ENCODE data around the gene EMILIN1. TPM values are rescaled to one million over a fixed set of nuclear protein-coding genes. Genes with fewer than 3 reads are reported as not detected.

Gene EMILIN1
- total and polyA plus RNA-seq, 10 of the 15 experiments (the other 5 are each of a cell fraction or from before 2014, with no cell fraction given): 0.01 to 2.3 (median 1.2) TPM; not detected in 2

DNA sequence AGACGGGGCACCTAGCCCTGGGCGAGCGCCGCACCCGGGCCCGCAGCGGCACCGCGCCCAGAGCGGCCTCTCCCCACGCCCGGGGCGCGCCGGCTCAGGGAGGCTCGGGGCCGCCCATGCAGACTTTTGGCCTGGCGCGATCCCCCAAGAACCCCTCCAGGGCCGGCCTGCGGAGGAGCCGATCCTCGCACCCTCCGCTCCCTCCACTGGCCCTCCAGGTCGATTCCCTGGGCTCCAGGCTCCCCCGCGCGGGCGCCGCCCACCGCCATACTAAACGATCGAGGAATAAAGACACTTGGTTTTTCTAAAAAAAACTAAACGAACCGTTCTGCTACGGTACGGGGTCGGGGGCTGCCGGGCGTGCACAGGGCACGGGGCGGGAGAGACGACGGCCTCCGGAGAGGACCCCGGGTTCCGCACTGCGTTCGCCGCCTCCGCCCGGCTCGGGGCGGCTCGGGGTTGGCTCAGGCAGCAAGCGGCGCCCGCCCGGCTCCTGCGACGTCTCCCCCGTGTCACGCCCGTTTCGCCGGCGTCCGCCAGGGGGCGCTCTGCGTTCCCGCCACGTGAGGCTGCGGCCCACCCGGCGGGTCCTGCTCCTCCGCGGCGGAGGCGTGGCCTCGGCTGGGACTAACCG is 7.8 kb downstream of the EMILIN1 start:
- BruUV-seq (replicated peaks): TSS peak; percentile 84
- peak; percentile 95 for FAIRE-seq
- intact Hi-C loops (cut with micrococcal nuclease; ENCODE audit: unreplicated experiment) (loop anchor here (1.0 kb wide), 2 partner anchors 36 to 125 kb away; no protein-coding TSS in a partner anchor), in situ Hi-C loops (cut with MboI) (loop anchor here (10.0 kb wide), 1 partner anchor 121 kb away; no protein-coding TSS in a partner anchor)
- ATAC-seq: peak; percentile 92
- DNase-seq (ENCODE audit: low read depth, low spot score): peak; percentile 73
- peak overlapping the region; percentile 99 for H3K4me2 ChIP-seq (ENCODE audit: control insufficient read depth, insufficient read depth)
- H3K9me3 ChIP-seq (replicated peaks; ENCODE audit: control insufficient read depth, insufficient read depth, low read length): no peaks in the 10 kb centered on the region
- CTCF ChIA-PET: interaction anchor here (0.5 to 8.6 kb wide), 16 partner anchors 11 to 195 kb away, joined by 3 to 85 read pairs (median 5); partner anchors contain the start of genes AGBL5, MAPRE3, OST4 and PRR30
- H3K4me1 ChIP-seq (ENCODE audit: control insufficient read depth, insufficient read depth, low read length): peaks cover 19% of the 10 kb centered on the region
- no peaks in the 10 kb centered on the region for H3K36me3 ChIP-seq (ENCODE audit: control insufficient read depth in 2 of 2, insufficient read depth in 2 of 2, low read length in 1 of 2)
- no peaks in the 10 kb centered on the region for H3K79me2 ChIP-seq (ENCODE audit: control insufficient read depth, insufficient read depth, low read length)
- under 1% methylated on average over 40 of the region's 81 CpGs for WGBS (ENCODE audit: insufficient coverage, insufficient replicate concordance, low lambda C conversion rate, missing lambda C conversion rate)
- SMC1A ChIA-PET (ENCODE audit: uncharacterized antibody, unreplicated experiment): interaction anchor here (2.1 kb wide), 1 partner anchor 35 kb away, joined by 7 read pairs; the partner anchor contains the start of gene AGBL5
- POLR2A ChIA-PET: interaction anchor here (1.1 to 3.4 kb wide), 3 partner anchors 15 to 124 kb away, joined by 3 to 12 read pairs (median 3); partner anchors contain the start of genes AGBL5 and OST4
- RAD21 ChIA-PET (ENCODE audit: unreplicated experiment): interaction anchor here (0.5 to 2.5 kb wide), 13 partner anchors 12 to 194 kb away, joined by 3 to 14 read pairs (median 4); partner anchors contain the start of genes AGBL5, MAPRE3 and OST4
- H3K27me3 ChIP-seq (replicated peaks in 1 of 2; ENCODE audit: control insufficient read depth in 2 of 2, insufficient read depth in 2 of 2, low read length in 1 of 2): no peaks in the 10 kb centered on the region
- H3K9ac ChIP-seq (ENCODE audit: control insufficient read depth, insufficient read depth, low read length): peak overlapping the region; percentile 77
- peak overlapping the region; percentile 85 for H3K4me3 ChIP-seq
- H2AFZ ChIP-seq (ENCODE audit: control insufficient read depth, low read depth, low read length): peak overlapping the region; percentile 88
- no peaks in the 10 kb centered on the region for H4K20me1 ChIP-seq (ENCODE audit: control insufficient read depth, insufficient read depth)
- peak overlapping the region; percentile 67 for H3K27ac ChIP-seq (ENCODE audit: control insufficient read depth, insufficient read depth)
- TF ChIP-seq PML (IDR thresholded peaks at IDR 0.05; ENCODE audit: low read length) (no peak), E2F8 (IDR thresholded peaks at IDR 0.05; ENCODE audit: low read depth, partially characterized antibody) (peak; percentile 66), NFYA (IDR thresholded peaks at IDR 0.05; ENCODE audit: borderline replicate concordance, low read depth, low read length) (no peak), BCL11A (IDR thresholded peaks at IDR 0.05; ENCODE audit: low read depth, low read length) (no peak), TCF3 (IDR thresholded peaks at IDR 0.05; ENCODE audit: borderline replicate concordance, insufficient read depth, low read depth, low read length) (no peak), STAT3 (IDR thresholded peaks at IDR 0.05; ENCODE audit: low read depth, low read length) (no peak), SIN3A (IDR thresholded peaks at IDR 0.05; ENCODE audit: low read depth, low read length) (peak; percentile 70; the same call in 1 of the 2 replicates), SPI1 (IDR thresholded peaks at IDR 0.05; ENCODE audit: borderline replicate concordance, insufficient read depth, low read depth, low read length) (no peak), RFX5 (IDR thresholded peaks at IDR 0.05; ENCODE audit: low read depth, low read length) (peak; percentile 16; the same call in 1 of the 2 replicates), CHD4 (IDR thresholded peaks at IDR 0.05) (no peak), SMC3 (IDR thresholded peaks at IDR 0.05; ENCODE audit: borderline replicate concordance, low read length) (peak; percentile 52), SUPT20H (IDR thresholded peaks at IDR 0.05; ENCODE audit: borderline replicate concordance, control insufficient read depth, low read depth, low read length) (no peak), CHD2 (IDR thresholded peaks at IDR 0.05; ENCODE audit: borderline replicate concordance, low read depth, low read length) (no peak), MTA2 (IDR thresholded peaks at IDR 0.05; ENCODE audit: low read depth) (no peak)
- TF ChIP-seq, protein P1, sequence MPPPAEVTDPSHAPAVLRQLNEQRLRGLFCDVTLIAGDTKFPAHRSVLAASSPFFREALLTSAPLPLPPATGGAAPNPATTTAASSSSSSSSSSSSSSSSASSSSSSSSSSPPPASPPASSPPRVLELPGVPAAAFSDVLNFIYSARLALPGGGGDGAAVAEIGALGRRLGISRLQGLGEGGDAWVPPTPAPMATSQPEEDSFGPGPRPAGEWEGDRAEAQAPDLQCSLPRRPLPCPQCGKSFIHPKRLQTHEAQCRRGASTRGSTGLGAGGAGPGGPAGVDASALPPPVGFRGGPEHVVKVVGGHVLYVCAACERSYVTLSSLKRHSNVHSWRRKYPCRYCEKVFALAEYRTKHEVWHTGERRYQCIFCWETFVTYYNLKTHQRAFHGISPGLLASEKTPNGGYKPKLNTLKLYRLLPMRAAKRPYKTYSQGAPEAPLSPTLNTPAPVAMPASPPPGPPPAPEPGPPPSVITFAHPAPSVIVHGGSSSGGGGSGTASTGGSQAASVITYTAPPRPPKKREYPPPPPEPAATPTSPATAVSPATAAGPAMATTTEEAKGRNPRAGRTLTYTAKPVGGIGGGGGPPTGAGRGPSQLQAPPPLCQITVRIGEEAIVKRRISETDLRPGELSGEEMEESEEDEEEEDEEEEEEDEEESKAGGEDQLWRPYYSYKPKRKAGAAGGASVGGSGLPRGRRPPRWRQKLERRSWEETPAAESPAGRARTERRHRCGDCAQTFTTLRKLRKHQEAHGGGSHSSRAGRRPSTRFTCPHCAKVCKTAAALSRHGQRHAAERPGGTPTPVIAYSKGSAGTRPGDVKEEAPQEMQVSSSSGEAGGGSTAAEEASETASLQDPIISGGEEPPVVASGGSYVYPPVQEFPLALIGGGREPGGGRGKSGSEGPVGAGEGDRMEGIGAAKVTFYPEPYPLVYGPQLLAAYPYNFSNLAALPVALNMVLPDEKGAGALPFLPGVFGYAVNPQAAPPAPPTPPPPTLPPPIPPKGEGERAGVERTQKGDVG (CRISPR knock-in tag; IDR thresholded peaks at IDR 0.05): no peak
- TF ChIP-seq, protein P2, sequence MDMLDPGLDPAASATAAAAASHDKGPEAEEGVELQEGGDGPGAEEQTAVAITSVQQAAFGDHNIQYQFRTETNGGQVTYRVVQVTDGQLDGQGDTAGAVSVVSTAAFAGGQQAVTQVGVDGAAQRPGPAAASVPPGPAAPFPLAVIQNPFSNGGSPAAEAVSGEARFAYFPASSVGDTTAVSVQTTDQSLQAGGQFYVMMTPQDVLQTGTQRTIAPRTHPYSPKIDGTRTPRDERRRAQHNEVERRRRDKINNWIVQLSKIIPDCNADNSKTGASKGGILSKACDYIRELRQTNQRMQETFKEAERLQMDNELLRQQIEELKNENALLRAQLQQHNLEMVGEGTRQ (IDR thresholded peaks at IDR 0.05; ENCODE audit: borderline replicate concordance, low read depth, low read length): peak; percentile 50

Measured in GM12878 (cell line).